K562 (cell line): Measurements from ENCODE around the gene CMTR2. TPM values are rescaled to one million over a fixed set of nuclear protein-coding genes. Genes with fewer than 3 reads are reported as not detected.

Experiments used
- C11orf30 ChIP-seq: fragments of 450-650 bp; IDR thresholded peaks from 2 replicates; pipeline ENCODE4 v1.6.1; 2016; ENCODE audit warnings: low read depth, mild to moderate bottlenecking
- CC2D1A ChIP-seq: fragments of 450-650 bp; IDR thresholded peaks from 2 replicates; pipeline ENCODE4 v1.6.1; 2017; ENCODE audit warnings: mild to moderate bottlenecking
- E2F4 ChIP-seq: sonication (generic); formaldehyde crosslinking; IDR thresholded peaks from 2 replicates; pipeline ENCODE4 v1.8.0; 2022; ENCODE audit warnings: mild to moderate bottlenecking, low read depth, missing genetic modification reagents
- OTX1 ChIP-seq: fragments of 450-650 bp; formaldehyde crosslinking; IDR thresholded peaks from 2 replicates; pipeline ENCODE4 v1.4.0; 2022; ENCODE audit warnings: mild to moderate bottlenecking
- RB1 ChIP-seq: fragments of 450-650 bp; IDR thresholded peaks from 2 replicates; pipeline ENCODE4 v1.6.1; 2017; ENCODE audit warnings: low read depth, mild to moderate bottlenecking
- RFX5 ChIP-seq: IDR thresholded peaks from 2 replicates; pipeline ENCODE4 v1.6.1; 2011; ENCODE audit warnings: low read depth, mild to moderate bottlenecking, improper control_type of control experiment, low read length
- SFPQ ChIP-seq: fragments of 200-400 bp; formaldehyde crosslinking; IDR thresholded peaks from 2 replicates; pipeline ENCODE4 v1.6.1; 2017; ENCODE audit warnings: mild to moderate bottlenecking, low read depth, low read length, moderate library complexity
- SNIP1 ChIP-seq: fragments of 450-650 bp; IDR thresholded peaks from 2 replicates; pipeline ENCODE4 v1.7.1; 2017; ENCODE audit warnings: low read depth, mild to moderate bottlenecking
- TCF7 ChIP-seq: sonication (generic); IDR thresholded peaks from 2 replicates; pipeline ENCODE4 v1.6.1; 2016; ENCODE audit warnings: antibody characterized with exemption, borderline replicate concordance
- ZNF316 ChIP-seq: fragments of 450-650 bp; IDR thresholded peaks from 2 replicates; pipeline ENCODE4 v1.6.1; 2016
- ZNF740 ChIP-seq, 3 experiments: fragments of 200-800 bp in 1 of 3; sonication (Bioruptor generic) in 1 of 3; sonication (generic) in 1 of 3; formaldehyde crosslinking in 1 of 3; IDR thresholded peaks; 2 replicates each; pipeline versions ENCODE4 v1.6.1 to v1.8.0; 2016 to 2022; ENCODE audit warnings: mild to moderate bottlenecking in 2 of 3, missing compliant biosample characterization in 2 of 3, missing genetic modification characterization in 2 of 3, missing genetic modification reagents in 1 of 3
- polyA plus RNA-seq, 8 experiments: library from polyadenylated mRNA; depleted of rRNA in 4 of 8; stranded (reverse) in 5 of 8; unstranded in 3 of 8; fragments of >200 nt; fragmentation: Nextera tagmentation in 2 of 8; fragmentation: Illumina TruSeq in 1 of 8; extraction: Ambion mirVana in 2 of 8; extraction: Trizol in 1 of 8; gene quantifications; 2 replicates each; pipeline versions ENCODE4 v1.2.1 to v1.2.3, GENCODE V29; 2011 to 2014; ENCODE audit warnings: inconsistent platforms in 1 of 8, missing spikeins in 1 of 8
- total RNA-seq, 7 experiments: library from RNA; depleted of rRNA in 6 of 7; stranded (reverse); fragments of >200 nt in 6 of 7; fragmentation: Illumina TruSeq in 2 of 7; extraction: Trizol in 2 of 7; gene quantifications; 2 replicates each; pipeline versions ENCODE4 v1.2.1 to v1.2.3, GENCODE V29; 2011 to 2021; ENCODE audit warnings: low replicate concordance in 1 of 7

Gene CMTR2
- total and polyA plus RNA-seq, 9 of the 15 experiments (the other 6 are each of a cell fraction or from before 2014, with no cell fraction given) = 4.6 to 24.8 (median 12.7) TPM

- TF ChIP-seq ZNF740 (CRISPR knock-in tag; IDR thresholded peaks at IDR 0.05) (no peak), ZNF740 (tag; IDR thresholded peaks at IDR 0.05) (no peak), ZNF316 (peak; percentile 85), C11orf30 (peak; percentile 52), TCF7 (no peak), OTX1 (no peak), E2F4 (CRISPR knock-in tag) (no peak), CC2D1A (no peak), SNIP1 (no peak), RFX5 (no peak), SFPQ (no peak), RB1 (no peak)
- TF ChIP-seq, all 486 proteins: peak for 3
Measured at GRCh38 chr16:71257768-71258167, 31.4 kb downstream of the CMTR2 start (continued).
